Tongue (tissue), 2 donors: ENCODE results near the gene NUDT3. TPM values are rescaled to one million over a fixed set of nuclear protein-coding genes. Genes with fewer than 3 reads are reported as not detected.
"Not testable (repeated sequence)": the region's sequence is repeated elsewhere in the genome, so short reads cannot be mapped to it uniquely, and the experiment has no call there.

Experiments
- DNase-seq: peaks from one replicate; pipeline ENCODE4 v3.0.0-alpha.2; 2015
- total RNA-seq: library from RNA; depleted of rRNA; stranded (reverse); fragments of >200 nt; gene quantifications from one replicate; pipeline ENCODE4 v1.2.3, GENCODE V29; 2014

Gene NUDT3
- total RNA-seq, 1 donor from 2014 or later: 65.0 TPM

GRCh38 chr6:34341481-34341971 lies 50.9 kb downstream of the NUDT3 start:
- DNase-seq: peak; percentile 32

- DNase-seq: no peak
Measured at GRCh38 chr6:34340906-34341480, 51.5 kb downstream of the NUDT3 start.

GRCh38 chr6:34340394-34340793 lies 52.1 kb downstream of the NUDT3 start:
- no peak for DNase-seq

- DNase-seq: no peak
Measured at GRCh38 chr6:34339971-34340370, 52.5 kb downstream of the NUDT3 start.

GRCh38 chr6:34339432-34339831 lies 53.0 kb downstream of the NUDT3 start:
- no peak for DNase-seq

- no peak for DNase-seq
Measured at GRCh38 chr6:34338811-34339210, 53.7 kb downstream of the NUDT3 start.

GRCh38 chr6:34338377-34338776 lies 54.1 kb downstream of the NUDT3 start:
- no peak for DNase-seq

GRCh38 chr6:34334796-34335416 lies 57.6 kb downstream of the NUDT3 start:
- no peak for DNase-seq

- DNase-seq: peak; percentile 27
Measured at GRCh38 chr6:34333858-34334257, 58.6 kb downstream of the NUDT3 start.

GRCh38 chr6:34332251-34333198 lies 59.9 kb downstream of the NUDT3 start:
- no peak for DNase-seq

GRCh38 chr6:34331371-34332050 lies 61.0 kb downstream of the NUDT3 start:
- DNase-seq: no peak

GRCh38 chr6:34329814-34330213 lies 62.7 kb downstream of the NUDT3 start:
- not testable (repeated sequence) for DNase-seq

- DNase-seq: no peak
Measured at GRCh38 chr6:34328969-34329368, 63.5 kb downstream of the NUDT3 start.

GRCh38 chr6:34327313-34328205 lies 64.9 kb downstream of the NUDT3 start:
- not testable (repeated sequence) for DNase-seq

GRCh38 chr6:34325633-34326032 lies 66.8 kb downstream of the NUDT3 start:
- no peak for DNase-seq

- DNase-seq: peak; percentile 88
Measured at GRCh38 chr6:34324738-34325444, 67.6 kb downstream of the NUDT3 start.

GRCh38 chr6:34324221-34324620 lies 68.2 kb downstream of the NUDT3 start:
- not testable (repeated sequence) for DNase-seq

- DNase-seq: no peak
Measured at GRCh38 chr6:34323300-34323699, 69.2 kb downstream of the NUDT3 start.

GRCh38 chr6:34322732-34323131 lies 69.7 kb downstream of the NUDT3 start:
- DNase-seq: no peak

- no peak for DNase-seq
Measured at GRCh38 chr6:34321821-34322220, 70.6 kb downstream of the NUDT3 start.

- no peak for DNase-seq
Measured at GRCh38 chr6:34319471-34319885, 73.0 kb downstream of the NUDT3 start.
